ENCODE measurements around the gene MARCHF10.

DNA sequence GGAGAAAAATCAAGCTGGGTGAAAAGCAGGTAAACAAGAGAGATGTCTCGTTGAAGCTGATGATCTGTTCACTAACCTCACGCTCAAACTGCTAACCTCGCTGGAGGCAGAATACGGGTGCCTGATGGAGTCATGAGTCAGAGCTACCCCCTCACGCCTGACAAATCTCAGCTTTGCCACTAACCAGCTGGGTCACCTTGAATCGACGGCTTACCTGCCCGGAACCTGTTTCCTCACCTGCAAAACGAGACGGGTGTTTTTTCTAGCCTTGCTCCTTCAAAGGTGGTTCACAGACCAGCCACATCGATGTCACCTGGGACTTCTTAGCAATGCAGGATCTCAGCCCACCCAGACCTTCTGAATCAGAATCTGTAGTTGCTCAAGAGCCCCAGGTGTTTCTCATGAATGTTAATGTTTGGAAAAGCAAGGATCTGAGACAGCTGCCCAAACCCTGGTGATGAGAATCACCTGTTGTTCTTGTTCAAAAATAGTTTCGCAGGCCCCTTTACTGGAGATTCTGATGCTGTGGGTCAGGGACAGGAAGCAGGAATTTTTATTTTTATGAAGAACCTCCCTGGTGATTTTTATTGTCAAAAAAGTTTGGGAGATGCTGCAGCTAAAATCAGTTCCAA is 56.9 kb downstream of the MARCHF10 start:
- TF ChIP-seq, protein P1, sequence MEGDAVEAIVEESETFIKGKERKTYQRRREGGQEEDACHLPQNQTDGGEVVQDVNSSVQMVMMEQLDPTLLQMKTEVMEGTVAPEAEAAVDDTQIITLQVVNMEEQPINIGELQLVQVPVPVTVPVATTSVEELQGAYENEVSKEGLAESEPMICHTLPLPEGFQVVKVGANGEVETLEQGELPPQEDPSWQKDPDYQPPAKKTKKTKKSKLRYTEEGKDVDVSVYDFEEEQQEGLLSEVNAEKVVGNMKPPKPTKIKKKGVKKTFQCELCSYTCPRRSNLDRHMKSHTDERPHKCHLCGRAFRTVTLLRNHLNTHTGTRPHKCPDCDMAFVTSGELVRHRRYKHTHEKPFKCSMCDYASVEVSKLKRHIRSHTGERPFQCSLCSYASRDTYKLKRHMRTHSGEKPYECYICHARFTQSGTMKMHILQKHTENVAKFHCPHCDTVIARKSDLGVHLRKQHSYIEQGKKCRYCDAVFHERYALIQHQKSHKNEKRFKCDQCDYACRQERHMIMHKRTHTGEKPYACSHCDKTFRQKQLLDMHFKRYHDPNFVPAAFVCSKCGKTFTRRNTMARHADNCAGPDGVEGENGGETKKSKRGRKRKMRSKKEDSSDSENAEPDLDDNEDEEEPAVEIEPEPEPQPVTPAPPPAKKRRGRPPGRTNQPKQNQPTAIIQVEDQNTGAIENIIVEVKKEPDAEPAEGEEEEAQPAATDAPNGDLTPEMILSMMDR (IDR thresholded peaks at IDR 0.05; ENCODE audit: poor library complexity) = no peak
- TF ChIP-seq EZH2 (IDR thresholded peaks at IDR 0.05; ENCODE audit: borderline replicate concordance) = no peak
- no peak for TF ChIP-seq EZH2phosphoT487 (IDR thresholded peaks at IDR 0.05; ENCODE audit: low read depth, severe bottlenecking, unreplicated experiment)

Measured in hepatocyte (in vitro differentiated cells).